Uterus (tissue), 4 donors: ENCODE data around the gene SCGB1D1. TPM values are rescaled to one million over a fixed set of nuclear protein-coding genes. Genes with fewer than 3 reads are reported as not detected.

Experiments used
- DNase-seq, 2 donors: peaks; one replicate each; pipeline ENCODE4 v3.0.0-alpha.2; 2019 to 2020
- H3K27ac ChIP-seq, 2 donors: fragments of 200-600 bp; sonication (generic); 1 replicate in 1 of 2; 2 replicates in 1 of 2; pipeline ENCODE4 v1.5.1; 2016 to 2018
- H3K27me3 ChIP-seq, 2 donors: fragments of 200-600 bp; sonication (generic); one replicate each; pipeline ENCODE4 v1.5.1; 2018 to 2019; ENCODE audit warnings: control low read depth in 1 of 2
- H3K36me3 ChIP-seq, 2 donors: fragments of 200-600 bp; sonication (generic); one replicate each; pipeline ENCODE4 v1.5.1; 2019; ENCODE audit warnings: control low read depth in 1 of 2
- H3K4me1 ChIP-seq, 2 donors: fragments of 200-600 bp; sonication (generic); one replicate each; pipeline ENCODE4 v1.5.1; 2018 to 2019; ENCODE audit warnings: control low read depth in 1 of 2
- H3K4me3 ChIP-seq, 2 donors: fragments of 200-600 bp; sonication (generic); 1 replicate in 1 of 2; 2 replicates in 1 of 2; pipeline ENCODE4 v1.5.1; 2018 to 2019; ENCODE audit warnings: mild to moderate bottlenecking in 1 of 2
- H3K9me3 ChIP-seq, 2 donors: fragments of 200-600 bp; sonication (generic); one replicate each; pipeline ENCODE4 v1.5.1; 2019; ENCODE audit warnings: control low read depth in 1 of 2
- POLR2A ChIP-seq, 2 donors: fragments of 450-650 bp; IDR thresholded peaks; one replicate each; pipeline ENCODE4 v1.6.1; 2016; ENCODE audit warnings: antibody characterized with exemption in 2 of 2, mild to moderate bottlenecking in 1 of 2, moderate library complexity in 1 of 2
- intact Hi-C: fragments of 100-400 bp; cut with DNase I; formaldehyde crosslinking; loops from one replicate; pipeline ENCODE4 v1.15.1; 2023; ENCODE audit warnings: low total_unique reads
- total RNA-seq, 4 donors: library from RNA; depleted of rRNA in 3 of 4; stranded (reverse); fragments of >200 nt in 3 of 4; gene quantifications; one replicate each; pipeline versions ENCODE4 v1.1.0 to v1.2.4, GENCODE V29; 2014 to 2023
- TF ChIP-seq, protein P1 (sequence below), 4 experiments: fragments of 200-600 bp in 2 of 4; fragments of 450-650 bp in 2 of 4; sonication (generic) in 2 of 4; IDR thresholded peaks; one replicate each; pipeline ENCODE4 v1.5.1; 2016 to 2019; ENCODE audit warnings: antibody characterized with exemption in 4 of 4, mild to moderate bottlenecking in 2 of 4, moderate library complexity in 1 of 4
- donor health status: DM: yes; HTN: yes; CAD: no.

Gene SCGB1D1
- total RNA-seq, 4 donors from 2014 or later = not detected

- no peak overlapping the region for H3K27ac ChIP-seq
- DNase-seq = no peak
- no peaks in the 10 kb centered on the region for H3K27me3 ChIP-seq
- no peak overlapping the region for H3K4me3 ChIP-seq
- TF ChIP-seq, protein P1, sequence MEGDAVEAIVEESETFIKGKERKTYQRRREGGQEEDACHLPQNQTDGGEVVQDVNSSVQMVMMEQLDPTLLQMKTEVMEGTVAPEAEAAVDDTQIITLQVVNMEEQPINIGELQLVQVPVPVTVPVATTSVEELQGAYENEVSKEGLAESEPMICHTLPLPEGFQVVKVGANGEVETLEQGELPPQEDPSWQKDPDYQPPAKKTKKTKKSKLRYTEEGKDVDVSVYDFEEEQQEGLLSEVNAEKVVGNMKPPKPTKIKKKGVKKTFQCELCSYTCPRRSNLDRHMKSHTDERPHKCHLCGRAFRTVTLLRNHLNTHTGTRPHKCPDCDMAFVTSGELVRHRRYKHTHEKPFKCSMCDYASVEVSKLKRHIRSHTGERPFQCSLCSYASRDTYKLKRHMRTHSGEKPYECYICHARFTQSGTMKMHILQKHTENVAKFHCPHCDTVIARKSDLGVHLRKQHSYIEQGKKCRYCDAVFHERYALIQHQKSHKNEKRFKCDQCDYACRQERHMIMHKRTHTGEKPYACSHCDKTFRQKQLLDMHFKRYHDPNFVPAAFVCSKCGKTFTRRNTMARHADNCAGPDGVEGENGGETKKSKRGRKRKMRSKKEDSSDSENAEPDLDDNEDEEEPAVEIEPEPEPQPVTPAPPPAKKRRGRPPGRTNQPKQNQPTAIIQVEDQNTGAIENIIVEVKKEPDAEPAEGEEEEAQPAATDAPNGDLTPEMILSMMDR (IDR thresholded peaks at IDR 0.05) = no peak
- no peak for TF ChIP-seq POLR2A (IDR thresholded peaks at IDR 0.05)
- H3K9me3 ChIP-seq = no peaks in the 10 kb centered on the region
- H3K36me3 ChIP-seq = no peaks in the 10 kb centered on the region
- no peaks in the 10 kb centered on the region for H3K4me1 ChIP-seq
- intact Hi-C loops = no loop called here
Observed at GRCh38 chr11:62169448-62169847, 20.6 kb upstream of the SCGB1D1 start.

- Histone ChIP-seq H3K27ac (no peak overlapping the region), H3K27me3 (no peaks in the 10 kb centered on the region)
- intact Hi-C loops = no loop called here
Observed at GRCh38 chr11:62169935-62170334, 20.1 kb upstream of the SCGB1D1 start.

GRCh38 chr11:62171261-62171723 lies 18.7 kb upstream of the SCGB1D1 start:
- Histone ChIP-seq H3K9me3 (no peaks in the 10 kb centered on the region), H3K27me3 (no peaks in the 10 kb centered on the region), H3K4me1 (no peaks in the 10 kb centered on the region), H3K4me3 (no peak overlapping the region), H3K36me3 (no peaks in the 10 kb centered on the region), H3K27ac (peak overlapping the region in 1 of 2 donors; percentile 17)
- TF ChIP-seq POLR2A (IDR thresholded peaks at IDR 0.05) = no peak
- TF ChIP-seq, protein P1 (IDR thresholded peaks at IDR 0.05) = peak; percentile 54 to 68 (median 62)
- intact Hi-C loops = no loop called here
- DNase-seq = peak; percentile 69 to 76

More at GRCh38 chr11:62169935-62170334, 20.1 kb upstream of the SCGB1D1 start:
- no peak for DNase-seq
- no peaks in the 10 kb centered on the region for H3K36me3 ChIP-seq
- no peak for TF ChIP-seq POLR2A (IDR thresholded peaks at IDR 0.05)
- TF ChIP-seq, protein P1 (IDR thresholded peaks at IDR 0.05) = no peak
- H3K4me3 ChIP-seq = no peak overlapping the region
- H3K4me1 ChIP-seq = no peaks in the 10 kb centered on the region
- H3K9me3 ChIP-seq = no peaks in the 10 kb centered on the region

DNA sequence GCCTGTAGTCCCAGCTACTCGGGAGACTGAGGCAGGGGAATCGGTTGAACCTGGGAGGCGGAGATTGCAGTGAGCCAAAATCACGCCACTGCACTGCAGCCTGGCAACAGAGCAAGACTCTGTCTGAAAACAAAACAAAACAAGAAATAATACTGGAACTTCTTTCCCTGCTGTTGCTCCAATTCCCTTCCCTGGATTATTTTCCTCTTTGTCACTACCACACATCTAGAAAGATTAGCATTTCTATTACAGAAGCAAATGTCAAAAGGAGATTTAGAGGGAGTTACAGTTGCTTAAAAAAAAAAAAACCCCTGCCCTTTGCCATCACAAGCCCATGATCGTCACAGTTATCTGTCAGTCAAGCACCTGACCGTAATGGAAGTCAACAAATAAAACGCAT lies 17.7 kb upstream of the SCGB1D1 start:
- no peak for DNase-seq
- H3K27ac ChIP-seq = no peak overlapping the region
- no peak overlapping the region for H3K4me3 ChIP-seq
- no peaks in the 10 kb centered on the region for H3K4me1 ChIP-seq
- TF ChIP-seq, protein P1 (IDR thresholded peaks at IDR 0.05) = no peak
- no peak for TF ChIP-seq POLR2A (IDR thresholded peaks at IDR 0.05)
- H3K9me3 ChIP-seq = no peaks in the 10 kb centered on the region
- no peaks in the 10 kb centered on the region for H3K36me3 ChIP-seq
- intact Hi-C loops = no loop called here
- no peaks in the 10 kb centered on the region for H3K27me3 ChIP-seq

GRCh38 chr11:62176766-62177165 lies 13.2 kb upstream of the SCGB1D1 start:
- intact Hi-C loops = no loop called here
- TF ChIP-seq, protein P1 (IDR thresholded peaks at IDR 0.05) = no peak
- no peak for TF ChIP-seq POLR2A (IDR thresholded peaks at IDR 0.05)

More at GRCh38 chr11:62176766-62177165, 13.2 kb upstream of the SCGB1D1 start:
- Histone ChIP-seq H3K9me3 (no peaks in the 10 kb centered on the region), H3K36me3 (no peaks in the 10 kb centered on the region), H3K4me1 (no peaks in the 10 kb centered on the region), H3K4me3 (no peak overlapping the region), H3K27me3 (no peaks in the 10 kb centered on the region), H3K27ac (no peak overlapping the region)
- no peak for DNase-seq
